Measurements from ENCODE around the gene HAS3.

- TF ChIP-seq, protein P1, sequence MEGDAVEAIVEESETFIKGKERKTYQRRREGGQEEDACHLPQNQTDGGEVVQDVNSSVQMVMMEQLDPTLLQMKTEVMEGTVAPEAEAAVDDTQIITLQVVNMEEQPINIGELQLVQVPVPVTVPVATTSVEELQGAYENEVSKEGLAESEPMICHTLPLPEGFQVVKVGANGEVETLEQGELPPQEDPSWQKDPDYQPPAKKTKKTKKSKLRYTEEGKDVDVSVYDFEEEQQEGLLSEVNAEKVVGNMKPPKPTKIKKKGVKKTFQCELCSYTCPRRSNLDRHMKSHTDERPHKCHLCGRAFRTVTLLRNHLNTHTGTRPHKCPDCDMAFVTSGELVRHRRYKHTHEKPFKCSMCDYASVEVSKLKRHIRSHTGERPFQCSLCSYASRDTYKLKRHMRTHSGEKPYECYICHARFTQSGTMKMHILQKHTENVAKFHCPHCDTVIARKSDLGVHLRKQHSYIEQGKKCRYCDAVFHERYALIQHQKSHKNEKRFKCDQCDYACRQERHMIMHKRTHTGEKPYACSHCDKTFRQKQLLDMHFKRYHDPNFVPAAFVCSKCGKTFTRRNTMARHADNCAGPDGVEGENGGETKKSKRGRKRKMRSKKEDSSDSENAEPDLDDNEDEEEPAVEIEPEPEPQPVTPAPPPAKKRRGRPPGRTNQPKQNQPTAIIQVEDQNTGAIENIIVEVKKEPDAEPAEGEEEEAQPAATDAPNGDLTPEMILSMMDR (IDR thresholded peaks at IDR 0.05; ENCODE audit: insufficient read depth, low read length), result no peak
- TF ChIP-seq POLR2AphosphoS5 (IDR thresholded peaks at IDR 0.05; ENCODE audit: low read depth), result no peak
These were observed 54.7 kb downstream of the HAS3 start for GRCh38 chr16:69160192-69160591.
